HG03439 (cell line): Measurements from ENCODE around the gene SYT1.
"Not testable (repeated sequence)": the region's sequence is repeated elsewhere in the genome, so short reads cannot be mapped to it uniquely, and the experiment has no call there.

Experiments used
- ATAC-seq: cut with Tn5 transposase; IDR thresholded peaks from one replicate; pipeline ENCODE4 v1.9.1; 2021; ENCODE audit warnings: mild to moderate bottlenecking, moderate library complexity; ENCODE audit not compliant: unreplicated experiment

Gene SYT1

DNA sequence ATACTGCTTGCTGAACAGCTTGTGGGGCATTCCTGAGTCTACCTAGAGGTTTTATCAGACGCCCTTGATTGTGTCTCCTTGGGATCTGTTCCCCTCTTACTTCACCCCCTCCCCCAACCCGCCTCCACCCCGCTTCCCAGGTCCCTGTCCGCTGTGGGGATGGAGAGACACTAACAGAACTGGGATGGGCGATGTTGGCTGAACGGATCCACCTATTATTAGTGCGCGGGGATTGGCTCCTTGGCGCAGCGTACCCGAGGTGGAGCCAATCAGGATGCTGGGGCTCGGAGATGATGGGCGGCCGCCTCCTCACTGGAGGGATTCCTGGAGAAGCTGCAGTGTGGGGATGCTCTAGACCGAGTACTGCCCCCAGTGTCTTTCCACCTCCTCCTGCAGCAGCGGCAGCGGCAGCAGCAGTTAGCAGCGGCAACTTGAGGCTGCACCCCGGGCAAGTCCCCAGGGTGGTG lies at the start of gene SYT1:
Gene SYT1, plus strand, starts transcription at position 372 of the 467 bp plus-strand sequence.
- no peak for ATAC-seq

DNA sequence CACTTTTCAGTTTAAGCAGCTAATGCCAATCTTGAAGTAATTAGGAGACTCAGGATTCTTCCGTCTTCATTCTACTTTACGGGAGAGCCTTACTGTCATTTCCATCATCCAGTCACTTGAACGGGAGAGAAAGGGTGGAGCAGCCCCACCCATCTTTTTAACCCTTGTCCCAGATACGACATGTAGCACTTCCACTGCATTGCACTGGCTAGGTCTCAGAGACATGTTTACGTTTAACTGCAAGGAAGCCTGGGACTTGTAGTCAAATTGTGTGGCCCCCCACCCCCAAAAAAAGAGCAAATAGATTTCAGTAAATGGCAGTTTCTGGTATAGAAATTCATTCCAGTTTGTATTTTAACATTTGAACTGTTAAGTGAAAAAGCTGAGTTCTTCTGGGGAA lies 46.1 kb upstream of the SYT1 start:
- ATAC-seq = no peak

DNA sequence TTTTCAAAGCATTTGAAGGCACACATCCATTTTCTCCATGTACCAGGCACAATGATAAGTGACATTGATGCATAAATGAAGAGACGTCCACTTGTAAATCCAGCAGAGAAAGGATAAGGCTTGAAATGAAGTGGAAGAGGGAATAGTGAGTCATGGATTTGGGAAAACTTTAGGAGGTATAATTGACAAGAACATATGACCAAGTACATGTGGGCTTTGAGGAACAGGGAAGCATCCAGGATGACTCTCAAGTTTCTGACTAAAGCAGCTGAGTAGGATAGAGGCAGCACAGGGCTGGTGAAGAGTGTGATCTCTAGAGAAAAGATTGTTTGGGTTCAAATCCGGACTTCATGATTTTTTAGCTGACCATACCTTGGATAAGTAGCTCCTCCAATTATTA lies 43.6 kb upstream of the SYT1 start:
- ATAC-seq = no peak

DNA sequence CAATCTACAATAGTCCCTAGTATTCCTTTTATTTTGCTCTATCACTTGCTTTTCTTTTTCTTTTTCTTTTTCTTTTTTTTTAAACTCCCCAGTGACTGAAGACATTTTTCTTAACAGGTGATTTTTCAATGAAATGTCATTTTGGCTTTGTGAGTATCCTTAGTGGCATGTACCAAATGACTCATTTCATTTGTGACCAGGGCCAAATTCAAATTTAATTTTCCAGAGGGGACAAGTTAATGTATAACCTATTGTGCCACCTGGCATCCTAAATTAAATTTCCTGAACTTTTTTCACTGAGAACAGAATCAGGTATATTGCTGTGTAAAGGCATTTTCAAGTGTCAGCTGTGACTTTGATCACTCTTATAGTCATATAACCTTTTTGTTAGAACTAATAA lies 39.7 kb upstream of the SYT1 start:
- ATAC-seq = no peak

DNA sequence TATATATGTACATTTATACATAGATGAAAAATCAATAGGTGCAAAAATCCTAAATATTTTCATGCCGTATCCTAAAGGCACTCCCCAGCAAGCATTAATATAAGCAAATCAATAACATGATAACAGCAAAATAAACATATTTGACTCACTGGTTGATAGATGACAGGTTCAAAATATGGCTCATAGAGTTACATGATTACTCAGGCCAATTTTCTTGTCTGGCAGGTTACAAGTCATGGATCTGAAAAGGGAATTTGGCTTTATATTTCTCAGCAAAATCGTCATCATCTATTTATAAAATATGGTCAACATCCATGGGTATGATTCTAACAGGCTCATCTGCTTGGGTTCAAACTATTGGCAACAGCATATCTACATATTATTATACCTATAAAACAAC lies 34.9 kb upstream of the SYT1 start:
- ATAC-seq = no peak

DNA sequence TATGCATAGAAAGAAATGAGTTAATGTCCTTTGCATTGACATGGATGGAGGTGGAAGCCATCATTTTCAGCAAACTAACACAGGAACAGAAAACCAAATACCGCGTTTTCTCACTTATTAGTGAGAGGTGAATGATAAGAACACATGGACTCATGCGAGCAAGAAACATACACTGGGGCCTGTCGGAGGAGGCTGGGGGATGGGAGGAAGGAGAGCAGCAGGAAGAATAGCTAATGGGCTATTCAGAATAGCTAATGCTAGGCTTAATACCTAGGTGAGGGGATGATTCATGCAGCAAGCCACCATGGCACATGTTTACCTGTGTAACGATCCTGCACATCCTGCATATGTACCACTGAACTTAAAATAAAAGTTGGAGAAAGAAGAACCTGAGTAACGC lies 29.1 kb upstream of the SYT1 start:
- ATAC-seq = no peak

DNA sequence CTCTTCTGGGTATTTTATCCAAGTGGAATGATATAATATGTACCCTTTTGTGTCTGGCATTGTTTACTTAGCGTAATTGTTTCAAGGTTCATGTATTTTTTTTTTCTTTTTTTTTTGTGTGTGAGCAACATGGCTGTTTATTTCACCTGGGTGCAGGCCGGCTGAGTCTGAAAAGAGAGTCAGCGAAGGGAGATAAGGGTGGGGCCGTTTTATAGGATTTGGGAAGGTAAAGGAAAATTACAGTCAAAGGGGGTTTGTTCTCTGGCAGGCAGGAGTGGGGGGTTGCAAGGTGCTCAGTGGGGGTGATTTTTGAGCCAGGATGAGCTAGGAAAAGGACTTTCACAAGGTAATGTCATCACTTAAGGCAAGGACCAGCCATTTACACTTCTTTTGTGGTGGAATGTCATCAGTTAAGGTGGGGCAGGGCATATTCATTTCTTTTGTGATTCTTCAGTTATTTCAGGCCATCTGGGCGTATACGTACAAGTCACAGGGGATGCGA lies 24.0 kb upstream of the SYT1 start:
- ATAC-seq = not testable (repeated sequence)

DNA sequence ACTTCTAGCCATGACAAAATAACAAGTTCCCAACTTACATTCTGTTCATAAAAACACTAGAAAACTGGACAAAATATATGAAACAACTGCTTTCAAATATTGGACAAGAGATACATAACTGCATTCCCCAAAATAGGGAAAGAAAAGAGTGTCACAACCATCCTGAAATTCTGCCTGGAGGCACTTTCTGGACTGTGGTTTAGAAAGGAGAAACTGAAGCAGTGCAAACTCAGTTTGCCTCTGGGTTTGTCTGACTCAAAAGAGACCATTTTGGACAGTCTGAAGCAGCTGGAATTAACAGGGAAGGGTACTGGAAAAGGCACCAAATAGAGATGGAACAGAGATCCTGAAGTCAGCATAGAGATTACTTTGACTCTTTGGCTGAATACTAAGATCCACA lies 11.3 kb upstream of the SYT1 start:
- no peak for ATAC-seq

DNA sequence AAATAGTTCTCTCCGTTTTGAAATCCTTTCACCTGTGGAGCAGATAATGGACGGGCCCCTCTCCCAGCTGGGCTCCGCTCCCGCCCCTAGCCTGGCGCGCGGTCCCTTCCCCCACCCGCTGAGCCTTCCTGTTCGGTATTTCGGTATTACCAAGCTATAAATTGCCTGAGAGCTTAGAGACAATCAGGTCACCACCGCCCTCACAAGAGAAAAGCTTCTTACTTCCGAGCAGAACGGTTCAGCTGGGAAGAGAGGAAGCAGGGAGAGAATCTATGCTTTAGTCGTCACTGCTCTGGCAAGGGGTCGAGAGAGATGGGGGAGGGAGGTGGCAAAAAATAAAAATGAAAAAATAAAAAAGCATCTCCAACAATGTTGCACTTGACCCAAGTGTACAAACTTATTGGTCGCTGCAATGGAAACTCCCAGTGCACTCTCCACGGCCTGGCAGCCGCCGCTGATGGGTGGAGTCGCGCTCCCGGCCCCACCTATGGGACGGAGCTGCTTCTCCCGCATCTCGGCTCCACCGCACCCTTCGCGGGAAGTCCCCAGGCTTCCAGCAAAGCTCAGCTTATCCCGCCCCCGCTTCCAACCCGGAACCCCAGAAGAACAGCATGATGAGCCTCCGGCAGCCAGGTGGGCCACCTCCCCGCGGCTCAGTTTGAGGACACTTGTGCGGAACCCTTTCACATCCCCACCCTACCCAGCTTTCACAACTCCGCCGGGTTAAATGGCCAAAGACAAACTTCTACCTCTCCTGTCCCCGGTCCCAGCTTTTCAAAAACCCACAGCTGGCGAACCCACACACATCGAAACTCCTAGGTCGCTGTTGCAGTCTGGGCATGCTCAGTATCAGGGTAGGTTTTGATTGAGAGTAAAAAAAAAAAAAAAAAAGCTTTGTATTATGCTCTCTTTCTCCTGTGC lies 832 bp upstream of the SYT1 start:
- ATAC-seq = no peak

DNA sequence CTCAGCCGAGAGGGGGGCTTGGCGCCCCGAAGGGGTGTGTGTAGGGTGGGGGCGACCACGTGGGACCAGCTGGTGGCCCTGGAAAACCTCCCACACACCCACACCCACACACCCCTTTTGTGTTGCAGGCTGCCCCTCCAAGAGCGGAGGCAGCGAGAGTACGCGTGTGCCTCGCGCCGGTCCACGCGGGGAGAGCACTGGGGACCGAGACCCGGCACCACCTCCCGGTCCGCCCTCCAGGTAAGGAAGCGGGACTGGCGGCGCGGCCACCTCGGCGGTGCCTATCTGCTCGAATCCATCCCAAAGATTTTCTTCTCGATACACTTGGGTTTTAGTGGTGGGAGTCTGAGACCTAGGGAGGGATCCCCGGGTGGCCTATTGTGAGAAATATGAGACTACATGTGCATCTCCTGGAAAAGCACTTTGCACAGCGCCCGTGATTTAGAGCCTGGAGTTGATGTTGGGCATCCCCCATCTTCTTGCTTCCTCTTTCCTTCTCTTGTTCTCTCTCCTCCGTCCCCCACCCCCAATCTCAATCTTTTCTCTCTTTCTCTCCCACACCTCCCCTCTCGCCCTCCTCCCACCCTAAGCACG lies 393 bp downstream of the SYT1 start:
- ATAC-seq = no peak

DNA sequence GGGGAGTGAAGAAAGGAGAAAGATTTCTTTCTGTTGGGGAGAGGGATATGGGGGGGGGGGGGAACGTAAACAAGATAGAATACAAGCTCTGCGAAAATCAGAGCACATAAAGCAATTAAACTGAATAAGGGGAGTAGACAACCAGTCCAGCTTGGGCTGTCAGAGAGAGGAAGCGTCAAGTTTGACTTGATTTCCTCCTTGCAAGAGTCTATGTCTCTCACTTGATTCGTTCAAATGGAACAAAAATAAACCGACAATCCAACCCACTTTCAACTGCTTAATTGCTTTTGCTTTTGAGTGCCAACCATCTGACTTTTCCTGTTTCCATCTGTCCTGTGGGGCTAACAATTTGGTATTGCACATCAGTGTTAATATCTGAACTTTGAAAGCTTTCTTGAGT lies 942 bp downstream of the SYT1 start:
- ATAC-seq = no peak

DNA sequence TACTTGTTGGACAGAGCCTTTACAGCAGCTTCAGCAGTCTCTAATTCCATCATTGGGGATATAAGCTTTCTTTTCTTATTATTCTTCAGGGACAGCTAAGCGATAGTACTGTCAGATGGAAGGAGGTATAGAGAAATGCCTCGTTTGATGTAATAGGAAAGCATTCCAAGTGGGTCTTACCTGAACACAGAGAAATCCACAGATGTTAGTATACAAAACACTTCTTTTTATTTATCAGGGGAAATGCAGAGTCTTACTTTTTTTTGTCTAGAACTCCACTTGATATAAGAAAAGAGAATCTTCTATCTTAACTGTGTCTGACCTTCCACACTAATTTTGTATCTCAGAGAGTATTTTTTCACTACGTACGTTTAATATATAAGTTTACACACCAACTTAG lies 1.9 kb downstream of the SYT1 start:
- ATAC-seq = no peak

DNA sequence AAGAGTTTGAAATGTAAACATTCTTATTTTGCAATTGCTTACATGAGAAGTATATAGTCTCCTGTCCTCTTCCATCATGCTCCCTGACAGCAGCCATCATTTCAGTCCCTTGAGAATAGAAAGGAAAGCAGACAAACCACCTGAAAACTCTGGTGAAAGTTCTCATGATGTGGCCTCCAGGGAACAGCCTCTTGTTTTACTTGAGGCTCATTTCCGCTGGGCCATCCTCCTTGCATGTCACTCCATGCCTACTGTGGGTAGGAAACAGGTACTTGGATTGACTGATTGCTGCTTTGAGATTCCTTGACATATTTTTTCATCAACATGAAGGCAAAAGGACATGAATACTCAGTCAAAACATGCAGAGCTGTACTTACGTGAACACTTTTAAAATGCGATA lies 6.0 kb downstream of the SYT1 start:
- ATAC-seq = no peak

DNA sequence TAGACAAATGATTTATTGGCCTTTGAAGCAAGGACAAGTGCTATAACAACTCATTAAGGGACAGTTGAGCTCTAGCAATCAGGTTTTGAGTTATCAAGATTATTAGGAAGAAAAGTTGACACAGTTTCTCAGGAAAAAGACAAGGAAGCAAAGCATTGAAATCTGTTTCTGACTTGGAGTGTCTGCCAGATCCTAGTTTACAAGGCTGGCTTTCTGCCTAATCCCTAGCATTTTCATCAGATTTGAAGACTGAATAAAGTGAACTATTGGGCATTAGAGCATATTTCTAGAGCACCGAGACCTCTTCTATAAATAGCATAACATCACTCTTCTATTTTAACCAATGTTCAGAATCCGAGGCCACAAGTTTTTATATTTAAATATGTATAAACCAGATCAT lies 7.0 kb downstream of the SYT1 start:
- no peak for ATAC-seq

DNA sequence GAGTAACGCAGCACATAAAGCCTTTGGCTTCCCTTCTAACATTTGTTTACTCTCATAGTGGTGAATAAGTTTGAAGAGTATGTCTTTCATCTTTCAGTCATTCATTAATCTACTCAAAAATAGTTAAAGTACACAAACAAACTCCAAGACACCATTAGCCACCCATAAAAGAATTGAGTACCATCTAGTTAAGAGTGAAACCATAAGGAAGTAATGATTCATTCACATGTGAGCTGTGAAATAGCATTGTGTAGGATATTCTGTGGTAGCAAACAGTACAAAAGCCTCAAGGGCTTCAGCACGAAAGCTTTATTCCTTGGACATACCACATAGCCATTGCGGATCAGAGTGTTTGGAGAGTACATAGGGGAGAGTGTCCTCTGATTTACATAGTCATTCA lies 13.9 kb downstream of the SYT1 start:
- ATAC-seq = no peak

DNA sequence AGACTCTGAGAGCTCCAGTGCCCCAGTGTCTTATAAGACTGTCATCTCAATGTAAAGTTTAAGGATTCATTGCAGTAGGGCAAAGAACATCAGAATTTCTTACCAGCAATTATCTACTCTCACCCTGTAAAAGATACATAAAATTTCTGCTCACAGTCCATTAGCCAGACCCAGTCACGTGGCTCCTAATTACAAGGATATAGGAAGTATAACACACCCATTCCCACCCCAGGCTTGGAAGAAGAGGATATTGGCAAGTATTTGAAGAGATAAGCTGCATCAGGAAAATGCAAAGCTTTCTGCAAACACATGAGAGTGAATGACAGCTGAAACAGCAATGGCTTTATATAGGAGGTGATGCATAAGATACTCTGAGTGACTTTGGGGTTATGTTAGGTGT lies 14.3 kb downstream of the SYT1 start:
- ATAC-seq = no peak

DNA sequence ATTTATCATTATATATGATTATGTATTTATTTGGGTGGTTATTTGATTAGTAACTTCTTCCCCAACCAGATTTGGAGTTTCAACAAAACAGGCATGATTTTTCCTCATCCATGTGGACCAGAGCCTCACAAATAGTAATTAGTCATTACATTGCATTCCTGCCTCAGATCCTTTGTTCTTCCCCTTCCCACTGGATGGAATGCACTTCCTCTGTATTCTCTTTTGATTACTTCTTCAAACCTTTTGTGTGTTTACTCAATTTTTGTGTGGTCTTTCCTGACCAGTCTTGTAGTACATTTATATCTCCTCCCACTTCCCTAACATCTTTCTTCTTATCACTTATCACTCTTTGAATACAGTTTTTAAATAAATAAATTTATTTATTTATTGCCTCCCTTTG lies 15.5 kb downstream of the SYT1 start:
- ATAC-seq = no peak

DNA sequence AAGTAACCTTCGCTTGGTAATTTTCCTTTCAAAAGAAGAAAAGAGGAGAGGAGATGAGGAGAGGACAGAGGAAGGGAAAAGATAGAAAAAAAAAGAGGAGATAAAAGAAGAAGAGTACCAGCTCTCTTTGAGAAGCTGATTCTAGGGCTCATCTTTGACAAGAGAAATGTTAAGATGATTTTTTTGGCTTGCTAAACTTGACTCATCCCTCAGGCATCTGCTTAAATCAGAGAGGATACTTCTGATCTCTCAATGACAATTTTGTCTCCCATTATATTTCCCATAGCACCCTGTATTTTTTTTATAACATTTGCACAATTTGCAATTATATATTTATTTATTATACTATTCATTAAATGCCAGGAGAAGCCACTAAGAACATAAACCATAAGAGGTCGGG lies 17.1 kb downstream of the SYT1 start:
- ATAC-seq = no peak

DNA sequence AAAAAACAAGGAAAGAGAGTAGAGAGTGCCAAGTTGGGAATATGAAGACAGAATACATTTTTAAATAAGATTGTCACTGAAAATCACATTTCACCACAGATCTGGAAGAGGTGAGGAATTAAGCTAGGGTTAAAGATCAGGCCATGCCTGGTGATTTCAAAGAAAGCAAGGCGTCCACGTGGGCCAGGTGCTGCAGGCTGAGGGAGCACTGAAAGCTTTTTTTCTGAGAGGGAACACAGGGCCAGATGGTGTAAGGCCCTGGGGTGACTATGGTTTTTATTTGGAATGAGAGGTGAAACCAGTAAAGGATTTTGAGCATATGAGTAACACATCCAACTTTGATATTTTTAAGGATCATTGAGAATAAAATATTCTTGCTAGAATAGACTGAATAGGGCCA lies 20.9 kb downstream of the SYT1 start:
- no peak for ATAC-seq

DNA sequence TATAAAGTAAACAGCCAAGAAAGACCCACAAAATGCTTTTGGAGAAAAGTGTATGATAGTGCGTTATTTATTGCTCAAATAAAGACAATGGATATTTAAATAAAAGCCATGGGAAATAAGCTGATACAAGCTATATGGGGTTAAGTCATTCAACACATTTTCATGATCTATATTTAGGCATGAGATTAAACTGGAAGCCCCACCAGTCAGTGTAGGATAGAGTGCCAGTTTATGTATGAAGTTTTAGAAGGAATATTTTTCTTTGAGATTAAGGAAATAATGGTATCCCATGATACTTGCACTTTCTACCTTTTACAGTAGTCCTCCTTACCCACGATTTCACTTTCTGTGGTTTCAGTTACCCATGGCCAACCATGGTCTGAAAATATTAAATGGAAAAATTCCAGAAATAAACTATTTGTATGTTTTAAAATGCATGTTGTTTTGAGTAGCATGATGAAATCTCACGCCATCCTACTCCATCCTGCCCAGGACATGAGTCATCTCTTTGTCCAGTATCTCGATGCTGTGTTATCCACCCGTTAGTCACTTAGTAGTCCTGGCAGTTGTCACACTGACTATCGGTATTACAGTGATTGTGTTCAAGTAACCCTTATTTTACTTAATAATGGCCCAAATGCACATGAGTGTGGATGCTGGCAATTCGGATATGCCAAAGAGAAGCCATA lies 22.3 kb downstream of the SYT1 start:
- ATAC-seq = no peak

DNA sequence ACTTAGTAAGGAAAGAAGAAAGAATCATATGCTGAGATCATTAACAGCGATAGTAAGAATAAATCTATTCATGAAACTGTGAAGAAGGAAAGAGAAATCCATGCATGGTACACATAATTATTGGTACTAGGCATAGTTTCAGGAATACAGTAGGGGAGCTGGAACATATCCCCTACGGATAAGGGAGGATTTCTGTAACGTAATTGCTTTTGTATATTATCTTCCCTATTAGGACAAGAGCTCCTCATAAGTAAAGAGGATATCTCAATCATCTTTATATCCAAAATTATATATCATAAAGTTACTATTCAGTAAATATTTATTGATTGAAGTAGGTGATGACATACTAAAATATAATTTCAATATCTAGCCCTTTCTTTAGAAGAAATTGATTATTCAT lies 22.9 kb downstream of the SYT1 start:
- no peak for ATAC-seq

DNA sequence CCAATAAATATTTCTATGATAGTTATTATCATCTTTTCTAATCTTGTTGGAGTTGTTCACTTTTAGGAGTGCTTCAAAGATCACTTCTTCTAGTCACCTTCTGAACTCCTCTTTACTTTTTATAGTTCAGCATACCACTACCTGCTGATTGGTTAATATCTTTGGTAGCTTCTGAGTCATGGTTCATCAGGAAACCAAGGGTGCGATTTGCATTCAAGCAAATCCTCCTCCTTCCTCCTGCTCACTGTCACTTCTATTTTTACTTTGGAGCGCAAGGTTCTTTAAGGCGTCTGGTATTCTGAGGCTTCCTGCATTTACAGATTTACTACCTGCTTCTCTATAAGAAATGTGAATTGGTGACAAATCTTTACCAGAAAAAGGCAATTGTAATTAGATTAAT lies 24.0 kb downstream of the SYT1 start:
- ATAC-seq = peak; percentile 79
